ENCODE data around the gene FMNL1. TPM values are rescaled to one million over a fixed set of nuclear protein-coding genes. Genes with fewer than 3 reads are reported as not detected.
A peak's percentile ranks its signal among the peaks of the same experiment; 100 is the strongest.

FMNL1 gene
- total RNA-seq, 1 donor from 2014 or later: 26.0 TPM

GRCh38 chr17:45243750-45244149 lies 22.1 kb downstream of the FMNL1 start:
- no peak for TF ChIP-seq CTCF (IDR thresholded peaks at IDR 0.05; ENCODE audit: insufficient read depth, low read length, poor library complexity, severe bottlenecking)
- Histone ChIP-seq H3K4me3 (ENCODE audit: low read depth, low read length) (no peak overlapping the region), H3K36me3 (ENCODE audit: control insufficient read depth, insufficient read depth, low read length) (no peaks in the 10 kb centered on the region), H3K27me3 (ENCODE audit: control insufficient read depth, insufficient read depth, low read length) (peaks cover 2% of the 10 kb centered on the region)
- no peak for DNase-seq (ENCODE audit: low read depth)

- TF ChIP-seq CTCF (IDR thresholded peaks at IDR 0.05; ENCODE audit: insufficient read depth, low read length, poor library complexity, severe bottlenecking): no peak
- no peak for DNase-seq (ENCODE audit: low read depth)
- no peak overlapping the region for H3K4me3 ChIP-seq (ENCODE audit: low read depth, low read length)
Measured at GRCh38 chr17:45244725-45245656, 23.3 kb downstream of the FMNL1 start.

GRCh38 chr17:45246338-45246737 lies 24.7 kb downstream of the FMNL1 start:
- no peak overlapping the region for H3K4me3 ChIP-seq (ENCODE audit: low read depth, low read length)
- no peak for DNase-seq (ENCODE audit: low read depth)
- no peak for TF ChIP-seq CTCF (IDR thresholded peaks at IDR 0.05; ENCODE audit: insufficient read depth, low read length, poor library complexity, severe bottlenecking)

More at GRCh38 chr17:45244725-45245656, 23.3 kb downstream of the FMNL1 start:
- peaks cover 2% of the 10 kb centered on the region for H3K27me3 ChIP-seq (ENCODE audit: control insufficient read depth, insufficient read depth, low read length)
- H3K36me3 ChIP-seq (ENCODE audit: control insufficient read depth, insufficient read depth, low read length): no peaks in the 10 kb centered on the region

GRCh38 chr17:45246861-45247428 lies 25.3 kb downstream of the FMNL1 start:
- peak; percentile 21 for DNase-seq (ENCODE audit: low read depth)
- H3K27me3 ChIP-seq (ENCODE audit: control insufficient read depth, insufficient read depth, low read length): no peaks in the 10 kb centered on the region
- H3K4me3 ChIP-seq (ENCODE audit: low read depth, low read length): peak overlapping the region; percentile 84
- H3K36me3 ChIP-seq (ENCODE audit: control insufficient read depth, insufficient read depth, low read length): no peaks in the 10 kb centered on the region
- peak; percentile 73 for TF ChIP-seq CTCF (IDR thresholded peaks at IDR 0.05; ENCODE audit: insufficient read depth, low read length, poor library complexity, severe bottlenecking)

More at GRCh38 chr17:45246338-45246737, 24.7 kb downstream of the FMNL1 start:
- Histone ChIP-seq H3K27me3 (ENCODE audit: control insufficient read depth, insufficient read depth, low read length) (no peaks in the 10 kb centered on the region), H3K36me3 (ENCODE audit: control insufficient read depth, insufficient read depth, low read length) (no peaks in the 10 kb centered on the region)

GRCh38 chr17:45247429-45248131 lies 25.9 kb downstream of the FMNL1 start:
- no peaks in the 10 kb centered on the region for H3K36me3 ChIP-seq (ENCODE audit: control insufficient read depth, insufficient read depth, low read length)
- DNase-seq (ENCODE audit: low read depth): peak; percentile 60
- no peak for TF ChIP-seq CTCF (IDR thresholded peaks at IDR 0.05; ENCODE audit: insufficient read depth, low read length, poor library complexity, severe bottlenecking)
- H3K4me3 ChIP-seq (ENCODE audit: low read depth, low read length): peak overlapping the region; percentile 84
- H3K27me3 ChIP-seq (ENCODE audit: control insufficient read depth, insufficient read depth, low read length): no peaks in the 10 kb centered on the region
